HepG2 (cell line): ENCODE results near the gene CLIP2. TPM values are rescaled to one million over a fixed set of nuclear protein-coding genes. Genes with fewer than 3 reads are reported as not detected.

Experiments used
- ATF2 ChIP-seq: sonication (generic); formaldehyde crosslinking; IDR thresholded peaks from 2 replicates; pipeline ENCODE4 v1.4.0; 2020; ENCODE audit warnings: missing genetic modification reagents
- CBFB ChIP-seq: sonication (generic); formaldehyde crosslinking; IDR thresholded peaks from 2 replicates; pipeline ENCODE4 v1.4.0; 2020; ENCODE audit warnings: missing genetic modification reagents
- CEBPB ChIP-seq: IDR thresholded peaks from 2 replicates; pipeline ENCODE4 v1.6.1; 2011; ENCODE audit warnings: low read depth, low read length, improper control_type of control experiment, borderline replicate concordance
- HOXA7 ChIP-seq: sonication (generic); formaldehyde crosslinking; IDR thresholded peaks from 2 replicates; pipeline ENCODE4 v1.8.1; 2022; ENCODE audit warnings: mild to moderate bottlenecking, missing genetic modification reagents, moderate library complexity
- MAFK ChIP-seq, 2 experiments: IDR thresholded peaks in 1 of 2; conservative IDR thresholded peaks in 1 of 2; 2 replicates each; pipeline ENCODE4 v1.6.1; 2011; ENCODE audit warnings: improper control_type of control experiment in 2 of 2, low read length in 2 of 2
- MXI1 ChIP-seq: IDR thresholded peaks from 3 replicates; pipeline ENCODE4 v1.6.1; 2012; ENCODE audit warnings: low read depth, low read length, inconsistent platforms, borderline replicate concordance
- NR2C2 ChIP-seq: sonication (generic); formaldehyde crosslinking; IDR thresholded peaks from 2 replicates; pipeline ENCODE4 v1.4.0; 2020; ENCODE audit warnings: missing genetic modification reagents, mild to moderate bottlenecking, moderate library complexity, borderline replicate concordance
- NR2F1 ChIP-seq, 2 experiments: fragments of 450-650 bp in 1 of 2; formaldehyde crosslinking in 1 of 2; IDR thresholded peaks; 2 replicates each; pipeline versions ENCODE4 v1.5.0 to v1.6.1; 2016 to 2020; ENCODE audit warnings: mild to moderate bottlenecking in 1 of 2, missing compliant biosample characterization in 1 of 2, missing genetic modification reagents in 1 of 2, moderate library complexity in 1 of 2
- NR2F6 ChIP-seq, 2 experiments: IDR thresholded peaks; 2 replicates each; pipeline ENCODE4 v1.6.1; 2016; ENCODE audit warnings: antibody characterized with exemption in 1 of 2, mild to moderate bottlenecking in 1 of 2
- PHF5A ChIP-seq: IDR thresholded peaks from one replicate; pipeline ENCODE4 v1.6.1; 2018; ENCODE audit warnings: low read depth, missing genetic modification reagents; ENCODE audit not compliant: unreplicated experiment
- PRPF4 ChIP-seq: fragments of 200-400 bp; formaldehyde crosslinking; IDR thresholded peaks from 2 replicates; pipeline ENCODE4 v1.6.1; 2016; ENCODE audit warnings: low read length, low read depth; ENCODE audit not compliant: poor library complexity, severe bottlenecking
- SRF ChIP-seq: IDR thresholded peaks from 2 replicates; pipeline ENCODE4 v1.6.1; 2011; ENCODE audit warnings: mild to moderate bottlenecking, low read depth, low read length, moderate library complexity
- TAF1 ChIP-seq: sonication (generic); formaldehyde crosslinking; IDR thresholded peaks from 2 replicates; pipeline ENCODE4 v1.4.0; 2020; ENCODE audit warnings: missing genetic modification reagents
- TEAD3 ChIP-seq: optimal IDR thresholded peaks from 2 replicates; pipeline ENCODE3; 2016; ENCODE audit warnings: borderline replicate concordance
- YEATS2 ChIP-seq: sonication (generic); formaldehyde crosslinking; IDR thresholded peaks from 2 replicates; pipeline ENCODE4 v1.4.0; 2020; ENCODE audit warnings: missing genetic modification reagents, borderline replicate concordance
- ZNF362 ChIP-seq: sonication (generic); formaldehyde crosslinking; IDR thresholded peaks from 2 replicates; pipeline ENCODE4 v1.4.0; 2020; ENCODE audit warnings: missing genetic modification reagents, mild to moderate bottlenecking, borderline replicate concordance
- ZNF549 ChIP-seq: sonication (generic); formaldehyde crosslinking; IDR thresholded peaks from 2 replicates; pipeline ENCODE4 v1.5.0; 2020; ENCODE audit warnings: missing genetic modification reagents
- ZNF7 ChIP-seq: IDR thresholded peaks from 2 replicates; pipeline ENCODE4 v1.6.1; 2016; ENCODE audit warnings: missing biosample characterization, missing genetic modification reagents
- polyA plus RNA-seq, 8 experiments: library from polyadenylated mRNA; depleted of rRNA in 3 of 8; stranded (reverse) in 7 of 8; unstranded in 1 of 8; fragments of >200 nt; fragmentation: Illumina TruSeq in 4 of 8; extraction: Trizol in 4 of 8; gene quantifications; 2 replicates each; pipeline versions ENCODE4 v1.2.1 to v1.2.3, GENCODE V29; 2011 to 2016; ENCODE audit warnings: low read depth in 4 of 8, missing spikeins in 1 of 8, mixed read lengths in 1 of 8; ENCODE audit not compliant: insufficient read depth in 1 of 8
- total RNA-seq, 5 experiments: library from RNA; depleted of rRNA; stranded (reverse); fragments of >200 nt; fragmentation: Illumina TruSeq; extraction: Trizol; gene quantifications; 2 replicates each; pipeline ENCODE4 v1.2.3, GENCODE V29; 2016; ENCODE audit warnings: low read depth in 1 of 5
- TF ChIP-seq, protein P1 (sequence below): sonication (generic); formaldehyde crosslinking; IDR thresholded peaks from 2 replicates; pipeline ENCODE4 v1.5.0; 2020; ENCODE audit warnings: missing genetic modification reagents
- TF ChIP-seq, protein P2 (sequence below): sonication (generic); formaldehyde crosslinking; conservative IDR thresholded peaks from 2 replicates; pipeline ENCODE4 v1.4.0; 2020; ENCODE audit warnings: missing genetic modification reagents
- TF ChIP-seq, protein P3 (sequence below): IDR thresholded peaks from 2 replicates; pipeline ENCODE4 v1.6.1; 2016; ENCODE audit warnings: mild to moderate bottlenecking

The CLIP2 gene
- total and polyA plus RNA-seq, 2 of the 13 experiments (the other 11 are each of a cell fraction or from before 2014, with no cell fraction given): 6.5 to 17.4 TPM

GRCh38 chr7:74267756-74268565 is 21.2 kb upstream of the CLIP2 start (continued):
- TF ChIP-seq NR2F1 (CRISPR knock-in tag; IDR thresholded peaks at IDR 0.05): peak; percentile 32 to 43; a peak in 2 of 4 replicates
- TF ChIP-seq TEAD3 (CRISPR knock-in tag): peak; percentile 58
- no peak for TF ChIP-seq TAF1 (CRISPR knock-in tag)
- TF ChIP-seq CEBPB: peak; percentile 13; the same call in 1 of the 2 replicates
- peak; percentile 49; the same call in 1 of the 2 replicates for TF ChIP-seq SRF
- no peak for TF ChIP-seq MXI1
- TF ChIP-seq, protein P1, sequence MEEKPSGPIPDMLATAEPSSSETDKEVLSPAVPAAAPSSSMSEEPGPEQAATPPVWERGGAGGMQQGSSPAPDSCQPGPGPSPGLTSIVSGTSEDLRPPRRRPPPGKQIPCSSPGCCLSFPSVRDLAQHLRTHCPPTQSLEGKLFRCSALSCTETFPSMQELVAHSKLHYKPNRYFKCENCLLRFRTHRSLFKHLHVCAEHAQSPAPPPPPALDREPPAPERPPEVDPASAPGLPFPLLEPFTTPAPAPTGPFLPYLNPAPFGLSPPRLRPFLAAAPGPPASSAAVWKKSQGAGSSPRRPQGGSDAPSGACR (CRISPR knock-in tag): no peak
- TF ChIP-seq CBFB (CRISPR knock-in tag): no peak
- 0 out of 2 replicates have a peak, but pooled peaks have one; percentile 18 for TF ChIP-seq NR2C2 (CRISPR knock-in tag)
- TF ChIP-seq, protein P2, sequence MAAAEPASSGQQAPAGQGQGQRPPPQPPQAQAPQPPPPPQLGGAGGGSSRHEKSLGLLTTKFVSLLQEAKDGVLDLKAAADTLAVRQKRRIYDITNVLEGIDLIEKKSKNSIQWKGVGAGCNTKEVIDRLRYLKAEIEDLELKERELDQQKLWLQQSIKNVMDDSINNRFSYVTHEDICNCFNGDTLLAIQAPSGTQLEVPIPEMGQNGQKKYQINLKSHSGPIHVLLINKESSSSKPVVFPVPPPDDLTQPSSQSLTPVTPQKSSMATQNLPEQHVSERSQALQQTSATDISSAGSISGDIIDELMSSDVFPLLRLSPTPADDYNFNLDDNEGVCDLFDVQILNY (CRISPR knock-in tag): no peak
- peak; percentile 75 for TF ChIP-seq ZNF362
- TF ChIP-seq ZNF549 (CRISPR knock-in tag): no peak
- no peak for TF ChIP-seq YEATS2 (CRISPR knock-in tag)
- no peak for TF ChIP-seq ZNF7 (CRISPR knock-in tag)
- TF ChIP-seq ATF2 (CRISPR knock-in tag): no peak
- TF ChIP-seq PHF5A (CRISPR knock-in tag): no peak
- peak; percentile 73 for TF ChIP-seq NR2F6 (IDR thresholded peaks at IDR 0.05)
- TF ChIP-seq NR2F6 (CRISPR knock-in tag; IDR thresholded peaks at IDR 0.05): peak; percentile 73
- TF ChIP-seq PRPF4: no peak
- TF ChIP-seq, protein P3, sequence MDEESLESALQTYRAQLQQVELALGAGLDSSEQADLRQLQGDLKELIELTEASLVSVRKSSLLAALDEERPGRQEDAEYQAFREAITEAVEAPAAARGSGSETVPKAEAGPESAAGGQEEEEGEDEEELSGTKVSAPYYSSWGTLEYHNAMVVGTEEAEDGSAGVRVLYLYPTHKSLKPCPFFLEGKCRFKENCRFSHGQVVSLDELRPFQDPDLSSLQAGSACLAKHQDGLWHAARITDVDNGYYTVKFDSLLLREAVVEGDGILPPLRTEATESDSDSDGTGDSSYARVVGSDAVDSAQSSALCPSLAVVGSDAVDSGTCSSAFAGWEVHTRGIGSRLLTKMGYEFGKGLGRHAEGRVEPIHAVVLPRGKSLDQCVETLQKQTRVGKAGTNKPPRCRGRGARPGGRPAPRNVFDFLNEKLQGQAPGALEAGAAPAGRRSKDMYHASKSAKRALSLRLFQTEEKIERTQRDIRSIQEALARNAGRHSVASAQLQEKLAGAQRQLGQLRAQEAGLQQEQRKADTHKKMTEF (CRISPR knock-in tag): no peak
- no peak for TF ChIP-seq HOXA7 (CRISPR knock-in tag)
- TF ChIP-seq MAFK (conservative IDR thresholded peaks at IDR 0.05 in 1 of 2, IDR thresholded peaks at IDR 0.05 in 1 of 2; ENCODE audit: low read length in 2 of 2): peak in 1 of 2 experiments; percentile 17; a peak in 2 of 4 replicates
